HAP-1 (cell line): ENCODE data around the gene NUP153.

Source experiments
- DNase-seq, 2 experiments: peaks; one replicate each; pipeline ENCODE4 v3.0.0-alpha.2; 2016 to 2020; ENCODE audit warnings: low spot score in 2 of 2
- H3K27me3 ChIP-seq: fragments of 250-450 bp; sonication (Bioruptor Pico); 2 replicates; pipeline ENCODE4 v1.5.1; 2020; ENCODE audit warnings: low read depth, mild to moderate bottlenecking, moderate library complexity
- H3K36me3 ChIP-seq: fragments of 250-450 bp; sonication (Bioruptor Pico); replicated peaks from 2 replicates; pipeline ENCODE4 v1.5.1; 2020; ENCODE audit warnings: mild to moderate bottlenecking
- H3K4me1 ChIP-seq: fragments of 250-450 bp; sonication (Bioruptor Pico); 2 replicates; pipeline ENCODE4 v1.5.1; 2020; ENCODE audit warnings: mild to moderate bottlenecking
- H3K4me3 ChIP-seq: fragments of 250-450 bp; sonication (Bioruptor Pico); 2 replicates; pipeline ENCODE4 v1.5.1; 2020; ENCODE audit warnings: mild to moderate bottlenecking, moderate library complexity
- H3K9me3 ChIP-seq: fragments of 250-450 bp; sonication (Bioruptor Pico); 2 replicates; pipeline ENCODE4 v1.5.1; 2020; ENCODE audit warnings: mild to moderate bottlenecking, moderate library complexity
- in situ Hi-C: fragments of 300-500 bp; cut with MboI; formaldehyde crosslinking; loops from 3 replicates; pipeline ENCODE4 v1.14.3; 2020; ENCODE audit warnings: low sequenced_read_pairs, inconsistent platforms, mixed read lengths

NUP153 gene

GRCh38 chr6:17705428-17705777, 1.3 kb downstream of the NUP153 start:
- H3K4me1 ChIP-seq = peaks cover 23% of the 10 kb centered on the region
- DNase-seq = peak; percentile 39 to 49
- peak overlapping the region; percentile 94 for H3K4me3 ChIP-seq
- no peaks in the 10 kb centered on the region; the same call in 1 of the 2 replicates for H3K36me3 ChIP-seq
- H3K9me3 ChIP-seq = no peaks in the 10 kb centered on the region
- in situ Hi-C loops = no loop called here
- H3K27me3 ChIP-seq = no peaks in the 10 kb centered on the region

DNA sequence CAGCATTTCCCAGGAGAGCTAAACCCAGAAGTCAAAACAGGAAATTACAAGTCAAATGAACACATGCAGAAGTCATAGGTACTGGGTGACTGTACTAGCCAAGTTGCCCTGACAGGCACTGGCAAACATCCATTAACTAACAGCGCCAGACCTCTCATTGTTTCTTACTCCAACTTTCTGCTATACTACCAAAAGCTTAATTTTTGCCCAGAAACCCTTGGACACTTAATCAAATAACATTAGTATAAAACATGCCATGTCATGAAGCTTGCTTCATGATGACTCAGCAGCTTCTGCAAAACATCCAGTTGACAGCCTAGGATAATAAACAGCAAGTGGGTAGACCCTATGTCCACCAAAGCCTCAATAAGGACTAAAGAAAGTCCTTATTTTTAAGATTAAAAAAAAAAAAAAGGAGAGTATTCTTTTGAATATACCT, 3.5 kb downstream of the NUP153 start:
- Histone ChIP-seq H3K4me3 (no peak overlapping the region), H3K27me3 (no peaks in the 10 kb centered on the region), H3K36me3 (peaks cover 5% of the 10 kb centered on the region; the same call in 1 of the 2 replicates), H3K4me1 (peaks cover 23% of the 10 kb centered on the region), H3K9me3 (no peaks in the 10 kb centered on the region)
- in situ Hi-C loops = no loop called here
- DNase-seq = no peak

DNA sequence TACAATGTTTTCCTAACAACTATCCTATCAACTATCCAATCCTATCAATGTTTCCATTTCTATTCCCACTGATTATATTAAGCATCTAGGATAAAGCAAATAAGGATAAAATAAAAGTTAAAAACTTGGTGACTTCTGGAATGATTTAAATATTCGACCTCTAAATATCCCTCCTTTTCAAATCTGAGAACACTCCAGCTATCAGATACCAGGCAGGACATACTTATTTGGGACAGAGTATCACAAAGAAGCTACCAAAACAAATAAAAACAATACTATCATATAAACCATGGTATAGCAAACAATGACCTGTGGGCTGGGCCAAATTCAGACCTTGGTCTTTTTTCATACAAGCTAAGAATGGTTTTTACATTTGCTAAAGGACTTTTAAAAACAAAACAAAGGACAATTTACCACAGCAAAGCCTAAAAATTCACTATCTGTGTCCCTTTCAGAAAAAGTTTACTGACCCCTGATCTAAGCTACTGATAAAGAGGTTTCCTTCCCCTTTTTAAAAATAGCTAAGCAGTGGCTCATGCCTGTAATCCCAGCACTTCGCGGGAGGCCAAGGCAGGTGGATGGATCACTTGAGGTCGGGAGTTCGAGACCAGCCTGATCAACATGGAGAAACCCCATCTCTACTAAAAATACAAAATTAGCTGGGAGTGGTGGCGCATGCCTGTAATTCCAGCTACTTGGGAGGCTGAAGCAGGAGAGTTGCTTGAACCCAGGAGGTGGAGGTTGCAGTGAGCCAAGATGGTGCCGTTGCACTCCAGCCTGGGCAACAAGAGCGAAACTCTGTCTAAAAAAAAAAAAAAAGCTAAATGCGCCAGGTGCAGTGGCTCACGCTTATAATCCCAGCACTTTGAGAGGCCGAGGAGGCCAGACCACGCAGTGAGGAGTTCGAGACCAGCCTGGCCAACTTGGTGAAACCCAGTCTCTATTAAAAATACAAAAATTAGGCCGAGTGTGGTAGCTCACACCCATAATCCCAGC, 6.0 kb downstream of the NUP153 start:
- Histone ChIP-seq H3K4me3 (no peak overlapping the region), H3K27me3 (no peaks in the 10 kb centered on the region), H3K9me3 (no peaks in the 10 kb centered on the region), H3K36me3 (peaks cover 5% of the 10 kb centered on the region; the same call in 1 of the 2 replicates), H3K4me1 (peaks cover 28% of the 10 kb centered on the region)
- DNase-seq = peak in 1 of 2 experiments; percentile 13
- in situ Hi-C loops = no loop called here

DNA sequence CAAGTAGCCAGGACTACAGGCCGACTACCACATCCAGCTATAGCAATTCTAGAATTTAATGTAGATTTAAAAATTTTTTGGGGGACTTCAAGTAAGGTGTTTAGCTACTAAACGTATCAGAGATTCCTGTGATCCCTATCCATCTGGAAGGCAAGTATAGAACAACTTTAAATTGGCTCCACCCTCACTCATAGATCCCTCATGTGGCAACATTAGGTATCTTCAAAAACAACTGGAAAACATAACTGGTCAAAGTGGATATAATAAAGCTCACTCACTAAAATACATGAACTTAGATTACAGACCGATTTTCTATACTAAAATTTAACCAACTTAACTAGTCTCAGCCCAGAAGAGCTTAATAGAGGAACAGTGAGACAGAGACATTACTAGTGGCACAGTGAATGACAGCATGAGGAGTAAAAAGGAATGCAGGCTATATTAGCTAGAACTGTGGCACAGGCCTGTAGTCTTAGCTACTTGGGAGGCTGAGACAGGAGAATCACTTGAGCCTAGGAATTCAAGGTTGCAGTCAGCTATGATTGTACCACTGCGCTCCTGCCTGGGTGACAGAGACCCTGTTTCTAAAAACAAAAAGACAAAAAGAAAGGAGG, 14.7 kb downstream of the NUP153 start:
- no peaks in the 10 kb centered on the region for H3K9me3 ChIP-seq

GRCh38 chr6:17688481-17688880, 18.2 kb downstream of the NUP153 start:
- no peak for DNase-seq

More for the DNA sequence above, 14.7 kb downstream of the NUP153 start:
- Histone ChIP-seq H3K27me3 (no peaks in the 10 kb centered on the region), H3K4me1 (peaks cover 9% of the 10 kb centered on the region), H3K36me3 (peaks cover 13% of the 10 kb centered on the region), H3K4me3 (no peak overlapping the region)
- no peak for DNase-seq
- in situ Hi-C loops = no loop called here

DNA sequence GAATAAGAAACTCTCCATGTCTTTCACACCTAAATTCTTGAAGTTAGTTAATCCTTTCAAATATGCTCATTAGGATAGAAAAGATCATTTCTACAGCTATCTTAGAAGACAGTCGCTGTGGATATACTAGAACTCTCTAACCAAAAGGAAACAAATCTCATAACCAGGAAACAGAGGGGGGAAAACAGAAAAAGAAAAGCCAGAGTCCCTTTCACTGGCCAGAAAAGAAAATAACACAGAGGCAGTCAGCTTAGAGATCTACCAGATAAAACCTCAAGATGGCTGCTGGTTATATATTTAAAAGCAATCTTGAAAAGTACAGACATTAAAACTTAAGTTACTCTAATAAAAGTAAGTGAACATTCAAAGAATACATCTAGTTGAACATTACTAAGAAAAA, 19.6 kb downstream of the NUP153 start:
- Histone ChIP-seq H3K9me3 (no peaks in the 10 kb centered on the region), H3K27me3 (no peaks in the 10 kb centered on the region), H3K36me3 (peaks cover 24% of the 10 kb centered on the region), H3K4me3 (no peak overlapping the region), H3K4me1 (peaks cover 28% of the 10 kb centered on the region)
- peak in 1 of 2 experiments; percentile 66 for DNase-seq
- in situ Hi-C loops = no loop called here

More at GRCh38 chr6:17688481-17688880, 18.2 kb downstream of the NUP153 start:
- peaks cover 16% of the 10 kb centered on the region for H3K36me3 ChIP-seq
- no peaks in the 10 kb centered on the region for H3K9me3 ChIP-seq
- H3K4me1 ChIP-seq = peaks cover 22% of the 10 kb centered on the region
- H3K27me3 ChIP-seq = no peaks in the 10 kb centered on the region
- in situ Hi-C loops = no loop called here
- no peak overlapping the region for H3K4me3 ChIP-seq

- no peak for DNase-seq
- Histone ChIP-seq H3K27me3 (no peaks in the 10 kb centered on the region), H3K4me1 (peaks cover 33% of the 10 kb centered on the region), H3K9me3 (no peaks in the 10 kb centered on the region), H3K36me3 (peaks cover 48% of the 10 kb centered on the region), H3K4me3 (no peak overlapping the region)
- in situ Hi-C loops = no loop called here
These were observed 22.6 kb downstream of the NUP153 start for GRCh38 chr6:17684134-17684533.

DNA sequence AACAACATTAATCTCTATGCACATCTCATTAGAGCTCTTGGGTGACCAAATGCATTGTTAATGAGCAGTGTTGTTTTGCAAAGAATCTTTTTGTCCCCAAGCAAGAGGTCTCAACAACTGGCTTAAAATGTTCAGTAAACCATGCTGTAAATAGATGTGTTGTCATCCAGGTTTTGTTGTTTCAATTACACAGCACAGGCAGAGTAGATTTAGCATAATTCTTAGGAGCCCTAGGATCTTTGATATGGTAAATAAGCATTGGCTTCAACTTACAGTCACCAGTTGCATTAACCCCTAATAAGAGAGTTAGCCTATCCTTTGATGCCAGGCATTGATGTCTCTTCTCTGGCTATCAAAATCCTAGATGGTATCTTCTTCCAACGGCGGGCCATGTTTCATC, 23.3 kb downstream of the NUP153 start:
- H3K36me3 ChIP-seq = peaks cover 49% of the 10 kb centered on the region
- in situ Hi-C loops = no loop called here
- no peak overlapping the region for H3K4me3 ChIP-seq
- H3K4me1 ChIP-seq = peaks cover 33% of the 10 kb centered on the region
- peak in 1 of 2 experiments; percentile 63 for DNase-seq
- H3K27me3 ChIP-seq = no peaks in the 10 kb centered on the region
- H3K9me3 ChIP-seq = no peaks in the 10 kb centered on the region

- Histone ChIP-seq H3K9me3 (no peaks in the 10 kb centered on the region), H3K4me3 (no peak overlapping the region), H3K36me3 (peaks cover 50% of the 10 kb centered on the region), H3K27me3 (no peaks in the 10 kb centered on the region), H3K4me1 (peaks cover 20% of the 10 kb centered on the region)
- no peak for DNase-seq
- in situ Hi-C loops = no loop called here
These were observed 27.0 kb downstream of the NUP153 start for GRCh38 chr6:17679726-17680125.

- Histone ChIP-seq H3K27me3 (no peaks in the 10 kb centered on the region), H3K4me1 (peaks cover 5% of the 10 kb centered on the region; the same call in 1 of the 2 replicates), H3K36me3 (peaks cover 65% of the 10 kb centered on the region), H3K9me3 (no peaks in the 10 kb centered on the region), H3K4me3 (no peak overlapping the region)
- in situ Hi-C loops = no loop called here
- no peak for DNase-seq
These were observed 29.1 kb downstream of the NUP153 start for GRCh38 chr6:17677602-17678001.

- peaks cover 71% of the 10 kb centered on the region for H3K36me3 ChIP-seq
- no peaks in the 10 kb centered on the region for H3K9me3 ChIP-seq
- no peak for DNase-seq
- no peak overlapping the region for H3K4me3 ChIP-seq
- H3K27me3 ChIP-seq = no peaks in the 10 kb centered on the region
- H3K4me1 ChIP-seq = no peaks in the 10 kb centered on the region
- in situ Hi-C loops = no loop called here
These were observed 33.0 kb downstream of the NUP153 start for GRCh38 chr6:17673543-17674254.

DNA sequence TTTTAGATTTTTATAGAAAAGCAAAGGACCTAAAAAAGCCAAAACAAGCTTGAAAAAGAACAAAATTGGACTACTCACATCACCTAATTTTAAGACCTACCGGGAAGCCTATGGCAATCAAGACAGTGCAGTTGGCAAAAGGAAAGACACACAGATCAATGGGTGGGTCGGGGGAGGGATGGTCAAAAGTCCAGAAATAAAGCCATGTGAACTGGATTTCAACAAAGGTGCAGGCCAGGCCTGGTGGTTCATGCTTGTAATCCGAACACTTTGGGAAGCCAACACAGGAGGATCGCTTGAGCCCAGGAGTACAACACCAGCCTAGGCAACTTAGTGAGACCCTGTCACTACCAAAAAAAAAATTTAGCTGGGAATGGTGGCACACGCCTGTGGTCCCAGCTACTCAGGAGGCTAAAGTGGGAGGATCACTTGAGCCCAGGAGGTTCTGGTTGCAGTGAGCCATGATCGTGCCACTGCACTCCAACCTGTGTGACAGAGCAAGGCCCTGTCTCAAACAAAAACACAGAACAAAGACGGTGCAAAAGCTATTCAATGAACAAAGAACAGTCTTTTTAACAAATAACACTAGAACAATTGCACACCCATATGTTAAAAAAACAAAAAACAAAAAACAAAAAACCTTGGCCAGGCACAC, 34.5 kb downstream of the NUP153 start:
- Histone ChIP-seq H3K9me3 (no peaks in the 10 kb centered on the region), H3K27me3 (no peaks in the 10 kb centered on the region), H3K36me3 (peaks cover 84% of the 10 kb centered on the region), H3K4me3 (no peak overlapping the region), H3K4me1 (no peaks in the 10 kb centered on the region)
- no peak for DNase-seq
- in situ Hi-C loops = no loop called here

DNA sequence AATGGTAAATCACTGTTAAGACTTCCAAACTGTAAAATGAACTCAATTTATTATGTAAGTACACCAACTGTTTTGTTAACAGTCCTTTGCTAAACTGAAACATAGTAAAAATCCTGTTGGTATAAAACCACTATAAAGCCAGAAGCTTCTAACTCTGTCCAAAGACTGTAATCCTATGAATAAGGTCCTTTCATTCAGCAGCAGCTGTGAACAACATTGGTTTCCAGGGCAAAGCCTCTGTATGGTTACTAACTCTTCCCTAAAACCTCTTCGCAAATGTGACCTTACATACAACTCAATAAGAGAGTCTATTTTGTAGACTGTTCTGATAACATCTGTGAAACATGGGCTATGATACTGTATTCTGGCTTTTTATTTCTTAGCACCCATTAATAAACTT, 40.1 kb downstream of the NUP153 start:
- H3K4me1 ChIP-seq = peaks cover 5% of the 10 kb centered on the region
- peaks cover 79% of the 10 kb centered on the region for H3K36me3 ChIP-seq
- in situ Hi-C loops = no loop called here
- no peaks in the 10 kb centered on the region for H3K9me3 ChIP-seq
- H3K27me3 ChIP-seq = no peaks in the 10 kb centered on the region
- peak in 1 of 2 experiments; percentile 17 for DNase-seq
- H3K4me3 ChIP-seq = no peak overlapping the region
